Keratinocyte (primary cell): ENCODE data around the gene FGFR2.

ENCODE experiments used
- EZH2 ChIP-seq: IDR thresholded peaks from one replicate; pipeline ENCODE4 v1.6.1; 2012; ENCODE audit warnings: inconsistent platforms, mild to moderate bottlenecking, low read length, moderate library complexity
- TF ChIP-seq, protein P1 (sequence below), 3 experiments: IDR thresholded peaks in 1 of 3; conservative IDR thresholded peaks in 1 of 3; optimal IDR thresholded peaks in 1 of 3; 2 replicates in 2 of 3; 3 replicates in 1 of 3; pipeline versions ENCODE3 to v1.5.1; 2011; ENCODE audit warnings: low read length in 3 of 3, mild to moderate bottlenecking in 3 of 3, moderate library complexity in 2 of 3, control low read depth in 1 of 3, inconsistent platforms in 1 of 3; ENCODE audit not compliant: insufficient read depth in 2 of 3; ENCODE audit errors: extremely low read depth in 1 of 3

DNA sequence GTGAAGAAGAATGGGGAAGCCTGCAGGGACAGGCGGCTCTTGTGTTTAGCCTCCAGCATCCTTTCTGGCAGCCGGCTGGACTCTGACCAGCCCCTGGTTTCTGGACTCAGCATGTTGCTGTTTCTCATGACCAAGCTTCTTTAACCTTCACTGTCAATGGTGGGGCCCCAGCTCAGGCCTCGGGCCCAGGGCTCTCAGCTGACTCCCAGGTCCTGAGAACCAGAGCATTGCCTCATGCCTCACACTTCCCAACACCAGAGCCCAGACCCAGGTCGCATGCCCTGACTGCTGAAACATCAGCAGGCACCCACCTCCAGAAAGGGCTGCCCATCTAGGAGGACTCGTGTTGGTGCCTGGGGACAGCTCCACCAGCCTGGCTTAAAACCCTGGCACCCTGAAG lies 34.8 kb upstream of the FGFR2 start:
- TF ChIP-seq, protein P1, sequence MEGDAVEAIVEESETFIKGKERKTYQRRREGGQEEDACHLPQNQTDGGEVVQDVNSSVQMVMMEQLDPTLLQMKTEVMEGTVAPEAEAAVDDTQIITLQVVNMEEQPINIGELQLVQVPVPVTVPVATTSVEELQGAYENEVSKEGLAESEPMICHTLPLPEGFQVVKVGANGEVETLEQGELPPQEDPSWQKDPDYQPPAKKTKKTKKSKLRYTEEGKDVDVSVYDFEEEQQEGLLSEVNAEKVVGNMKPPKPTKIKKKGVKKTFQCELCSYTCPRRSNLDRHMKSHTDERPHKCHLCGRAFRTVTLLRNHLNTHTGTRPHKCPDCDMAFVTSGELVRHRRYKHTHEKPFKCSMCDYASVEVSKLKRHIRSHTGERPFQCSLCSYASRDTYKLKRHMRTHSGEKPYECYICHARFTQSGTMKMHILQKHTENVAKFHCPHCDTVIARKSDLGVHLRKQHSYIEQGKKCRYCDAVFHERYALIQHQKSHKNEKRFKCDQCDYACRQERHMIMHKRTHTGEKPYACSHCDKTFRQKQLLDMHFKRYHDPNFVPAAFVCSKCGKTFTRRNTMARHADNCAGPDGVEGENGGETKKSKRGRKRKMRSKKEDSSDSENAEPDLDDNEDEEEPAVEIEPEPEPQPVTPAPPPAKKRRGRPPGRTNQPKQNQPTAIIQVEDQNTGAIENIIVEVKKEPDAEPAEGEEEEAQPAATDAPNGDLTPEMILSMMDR (optimal IDR thresholded peaks at IDR 0.05 in 1 of 3, IDR thresholded peaks at IDR 0.05 in 1 of 3, conservative IDR thresholded peaks at IDR 0.05 in 1 of 3; ENCODE audit: extremely low read depth in 1 of 3, insufficient read depth in 2 of 3, low read length in 3 of 3) = no peak
- no peak for TF ChIP-seq EZH2
